Measurements from ENCODE around the gene AURKB. TPM values are rescaled to one million over a fixed set of nuclear protein-coding genes. Genes with fewer than 3 reads are reported as not detected.
A peak's percentile ranks its signal among the peaks of the same experiment; 100 is the strongest.

AURKB gene
- polyA plus RNA-seq, 1 donor (not counting 4 experiments of a cell fraction or from before 2014, with no cell fraction given) = 12.6 TPM

- peaks cover 42% of the 10 kb centered on the region for H3K4me1 ChIP-seq (ENCODE audit: control insufficient read depth, extremely low read depth, insufficient read depth, low read length)
- no peak for DNase-seq (ENCODE audit: low read depth, low spot score)
Observed at GRCh38 chr17:8155231-8155995, 55.0 kb downstream of the AURKB start.

More at GRCh38 chr17:8155231-8155995, 55.0 kb downstream of the AURKB start:
- H3K36me3 ChIP-seq (ENCODE audit: control insufficient read depth in 2 of 2, extremely low read depth in 1 of 2, insufficient read depth in 2 of 2, low read length in 2 of 2) = peaks cover 7 to 30% of the 10 kb centered on the region in 2 experiments
- H2AFZ ChIP-seq (ENCODE audit: control insufficient read depth, low read length) = no peak overlapping the region
- H3K9ac ChIP-seq (ENCODE audit: control insufficient read depth, extremely low read depth, insufficient read depth, low read length) = peak overlapping the region; percentile 100
- H4K20me1 ChIP-seq (ENCODE audit: control insufficient read depth, extremely low read depth, insufficient read depth, low read length) = peaks cover 6% of the 10 kb centered on the region
- TF ChIP-seq EZH2 (IDR thresholded peaks at IDR 0.05; ENCODE audit: low read length) = no peak
- no peak for TF ChIP-seq CTCF (optimal IDR thresholded peaks at IDR 0.05 in 1 of 3, IDR thresholded peaks at IDR 0.05 in 1 of 3, conservative IDR thresholded peaks at IDR 0.05 in 1 of 3; ENCODE audit: extremely low read depth in 1 of 3, insufficient read depth in 2 of 3, low read length in 3 of 3)
- H3K9me3 ChIP-seq (ENCODE audit: control insufficient read depth, low read depth, low read length) = no peaks in the 10 kb centered on the region
- H3K27ac ChIP-seq (ENCODE audit: control insufficient read depth, insufficient read depth, low read length) = peak overlapping the region; percentile 98
- H3K27me3 ChIP-seq (ENCODE audit: control insufficient read depth, extremely low read depth, insufficient read depth, low read length) = no peaks in the 10 kb centered on the region
- H3K9me1 ChIP-seq (ENCODE audit: control insufficient read depth, extremely low read depth, insufficient read depth, low read length) = peaks cover 11% of the 10 kb centered on the region
- dilution Hi-C loops (cut with MboI; ENCODE audit: extremely low pct_ligation_motif_present, low sequenced_read_pairs) = no loop called here
- FAIRE-seq = peak; percentile 59
- H3K4me3 ChIP-seq (ENCODE audit: control insufficient read depth in 2 of 3, extremely low read depth in 1 of 3, insufficient read depth in 2 of 3, low read depth in 1 of 3, low read length in 3 of 3) = peak overlapping the region; percentile 78 to 100 (median 79)
- peaks cover 46% of the 10 kb centered on the region for H3K79me2 ChIP-seq (ENCODE audit: control insufficient read depth, insufficient read depth, low read length)
- peak overlapping the region; percentile 86 for H3K4me2 ChIP-seq (ENCODE audit: control insufficient read depth, extremely low read depth, insufficient read depth, low read depth, low read length)

Other genes starting within 250 kb of the AURKB start
- gene GUCY2D, start 208.0 kb downstream of the AURKB start, polyA plus RNA-seq = 0.25 to 0.42 TPM in 2 of 3 replicates, not detected in the other
- 29.7 to 56.5 TPM (median 31.9 TPM) in 3 replicates for gene ALOX15B, start 171.5 kb downstream of the AURKB start, polyA plus RNA-seq
- 0.43 to 0.75 TPM (median 0.47 TPM) in 3 replicates for gene ALOX12B, start 122.9 kb downstream of the AURKB start, polyA plus RNA-seq
- 2.0 to 4.6 TPM (median 2.7 TPM) in 3 replicates for gene ALOXE3, start 92.1 kb downstream of the AURKB start, polyA plus RNA-seq
- 0.05 to 0.33 TPM (median 0.16 TPM) in 3 replicates for gene HES7, start 86.5 kb downstream of the AURKB start, polyA plus RNA-seq
- 14.4 to 15.2 TPM (median 15.1 TPM) in 3 replicates for gene PER1, start 58.2 kb downstream of the AURKB start, polyA plus RNA-seq
- 8.1 to 10.4 TPM (median 9.8 TPM) in 3 replicates for gene VAMP2, start 47.6 kb downstream of the AURKB start, polyA plus RNA-seq
- 16.2 to 21.8 TPM (median 19.0 TPM) in 3 replicates for gene TMEM107, start 34.2 kb downstream of the AURKB start, polyA plus RNA-seq
- gene BORCS6, start 20.4 kb downstream of the AURKB start, polyA plus RNA-seq = 4.2 to 6.3 TPM (median 5.5 TPM) in 3 replicates
- gene CTC1, start 37.5 kb upstream of the AURKB start, polyA plus RNA-seq = 7.4 to 17.7 TPM (median 12.1 TPM) in 3 replicates
- 10.3 to 14.1 TPM (median 13.5 TPM) in 3 replicates for gene PFAS, start 38.7 kb upstream of the AURKB start, polyA plus RNA-seq
- 21.3 to 28.7 TPM (median 24.4 TPM) in 3 replicates for gene RANGRF, start 78.1 kb upstream of the AURKB start, polyA plus RNA-seq
- 0.71 to 1.3 TPM (median 1.1 TPM) in 3 replicates for gene SLC25A35, start 84.8 kb upstream of the AURKB start, polyA plus RNA-seq
- not detected in 3 replicates for gene ARHGEF15, start 99.7 kb upstream of the AURKB start, polyA plus RNA-seq
- not detected in 3 replicates for gene ODF4, start 129.3 kb upstream of the AURKB start, polyA plus RNA-seq
- 4,206 to 5,909 TPM (median 4,505 TPM) in 3 replicates for gene RPL26, start 172.6 kb upstream of the AURKB start, polyA plus RNA-seq
- gene RNF222, start 187.3 kb upstream of the AURKB start, polyA plus RNA-seq = 0.18 to 0.46 TPM (median 0.23 TPM) in 3 replicates
- 65.4 to 77.4 TPM (median 76.8 TPM) in 3 replicates for gene NDEL1, start 225.3 kb upstream of the AURKB start, polyA plus RNA-seq

All from keratinocyte (primary cell).